Amniotic stem cell (primary cell): ENCODE data around the gene ATL2.
"Not testable (repeated sequence)": the region's sequence is repeated elsewhere in the genome, so short reads cannot be mapped to it uniquely, and the experiment has no call there.

Experiments
- DNase-seq: peaks from one replicate; lab custom pipeline; 2025; lab: John Stamatoyannopoulos, UW

Gene ATL2

DNA sequence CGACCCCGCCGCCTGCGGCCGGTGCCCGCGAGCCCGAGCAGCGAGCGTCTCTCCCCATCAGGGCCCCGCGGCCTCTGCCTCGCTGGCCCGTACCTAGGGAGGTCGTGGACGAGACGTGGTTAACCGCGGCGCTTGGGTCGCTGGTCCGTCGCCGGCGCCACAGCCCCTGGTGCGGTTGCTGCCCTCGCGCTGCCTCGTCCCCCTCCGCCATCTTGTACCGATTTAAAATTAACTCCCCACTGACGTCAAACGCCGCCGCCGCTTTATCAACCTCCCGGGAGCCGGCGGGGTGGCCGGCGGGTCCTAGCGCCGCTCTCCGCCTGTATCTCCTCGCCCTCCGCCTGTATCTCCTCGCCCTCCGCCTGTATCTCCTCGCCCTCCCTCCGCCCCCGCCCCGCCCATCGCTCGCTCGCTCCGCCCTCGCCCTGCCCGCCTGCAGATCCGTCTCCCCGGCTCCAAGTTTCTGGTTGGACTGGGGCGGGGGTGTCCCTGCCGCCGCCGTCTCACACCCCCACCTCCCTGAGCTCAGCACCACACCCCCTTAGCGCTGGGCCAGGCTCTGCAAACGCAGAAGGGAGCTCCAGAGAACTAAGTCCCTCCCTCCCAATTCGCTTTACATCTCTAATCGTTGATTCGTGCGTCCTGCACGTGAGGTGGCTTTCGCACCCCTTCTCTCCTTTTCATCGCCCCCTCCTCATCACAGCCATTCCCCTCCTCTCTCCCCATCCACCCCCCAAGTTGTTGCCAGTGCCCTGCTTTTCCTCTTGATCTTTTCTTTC lies at the start of gene ATL2:
ATL2 (minus strand) TSS at position 224 of the 779 bp plus-strand sequence; CDS start at position 211, 13 bp downstream.
- DNase-seq = peak; percentile 93

DNA sequence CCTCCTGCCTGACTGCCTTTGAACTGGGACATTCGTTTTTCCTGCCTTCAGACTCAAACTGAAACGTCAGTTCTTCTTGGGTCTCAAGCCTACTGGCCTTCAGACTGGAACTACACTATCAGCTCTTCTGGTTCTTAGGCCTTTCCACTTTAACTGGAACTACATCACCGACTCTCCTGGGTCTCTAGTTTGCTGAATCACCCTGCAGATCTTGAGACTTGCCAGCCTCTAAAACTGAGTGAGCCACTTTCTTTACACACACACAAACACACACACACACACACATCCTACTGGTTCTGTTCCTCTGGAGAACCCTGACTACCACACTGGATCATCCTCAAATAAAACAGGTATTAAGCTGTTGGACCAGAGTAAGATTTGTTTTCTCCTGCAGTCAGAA lies 46.7 kb upstream of the ATL2 start:
- no peak for DNase-seq

DNA sequence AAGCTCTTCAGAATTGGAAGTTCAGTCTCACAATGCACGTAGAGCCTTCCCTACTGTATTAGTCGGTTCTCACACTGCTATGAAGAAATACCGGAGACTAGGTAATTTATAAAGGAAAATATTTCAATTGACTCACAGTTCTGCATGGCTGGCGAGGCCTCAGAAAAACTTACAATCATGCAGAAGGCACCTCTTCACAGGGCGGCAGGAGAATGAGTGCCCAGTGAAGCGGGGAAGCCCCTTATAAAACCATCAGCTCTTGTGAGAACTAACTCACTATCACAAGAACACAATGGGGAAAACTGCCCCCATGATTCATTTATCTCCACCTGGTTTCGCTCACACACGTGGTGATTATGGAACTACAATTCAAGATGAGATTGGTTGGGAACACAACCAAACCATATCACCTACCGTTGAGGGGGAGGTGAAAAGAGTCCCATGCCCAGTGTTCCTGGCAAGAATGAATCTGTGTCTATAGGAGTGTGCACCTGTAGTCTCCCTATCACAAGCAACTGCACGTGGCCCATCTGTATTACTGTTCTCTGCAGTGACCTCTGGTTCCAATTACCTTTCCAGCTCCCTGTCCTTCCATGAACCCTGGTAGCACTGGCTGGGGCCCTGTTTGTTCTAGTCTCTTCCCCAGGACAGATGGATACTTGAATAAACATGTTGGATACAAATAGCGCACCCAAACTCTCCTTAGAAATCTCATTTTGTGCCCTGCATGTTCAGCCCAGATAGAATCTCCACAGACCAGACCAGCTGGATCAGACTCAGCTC lies 44.4 kb upstream of the ATL2 start:
- no peak for DNase-seq

DNA sequence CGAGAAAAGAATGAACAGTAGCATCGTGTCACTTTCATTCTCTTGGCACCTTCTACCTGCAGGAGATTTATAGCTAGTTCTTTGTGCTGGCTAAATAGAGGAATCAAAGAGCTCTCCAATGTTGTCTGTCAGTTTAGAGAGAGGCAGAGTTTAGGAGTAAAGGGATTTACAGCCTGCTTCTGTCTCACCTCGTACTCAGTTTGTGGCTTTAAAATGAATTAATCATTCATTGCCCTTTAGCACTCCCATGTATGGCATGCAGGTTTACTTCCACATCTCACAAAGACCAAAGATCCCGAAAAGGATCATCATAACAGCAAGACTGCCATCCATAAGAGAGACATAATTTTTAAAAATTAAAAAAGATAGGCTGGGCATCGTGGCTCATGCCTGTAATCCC lies 42.4 kb upstream of the ATL2 start:
- DNase-seq = no peak

DNA sequence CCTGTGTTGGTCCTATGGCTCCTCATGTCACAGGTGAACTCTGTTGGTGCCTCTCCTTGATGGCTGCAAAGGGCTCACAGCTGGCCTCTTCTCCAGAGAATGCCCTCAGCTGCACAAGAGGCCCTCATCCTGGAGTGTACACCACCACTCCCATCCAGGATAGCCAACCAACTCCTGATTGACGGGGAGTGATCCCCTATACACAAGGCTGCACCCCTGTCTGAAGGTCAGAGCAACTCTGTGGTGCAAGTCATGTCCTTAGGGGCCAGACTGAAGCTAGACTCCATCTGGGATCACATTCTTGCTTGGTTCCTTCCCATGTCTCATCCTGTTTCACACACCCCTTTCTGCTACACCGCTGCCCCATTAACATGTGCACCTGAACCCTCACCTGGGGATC lies 41.7 kb upstream of the ATL2 start:
- DNase-seq = no peak

DNA sequence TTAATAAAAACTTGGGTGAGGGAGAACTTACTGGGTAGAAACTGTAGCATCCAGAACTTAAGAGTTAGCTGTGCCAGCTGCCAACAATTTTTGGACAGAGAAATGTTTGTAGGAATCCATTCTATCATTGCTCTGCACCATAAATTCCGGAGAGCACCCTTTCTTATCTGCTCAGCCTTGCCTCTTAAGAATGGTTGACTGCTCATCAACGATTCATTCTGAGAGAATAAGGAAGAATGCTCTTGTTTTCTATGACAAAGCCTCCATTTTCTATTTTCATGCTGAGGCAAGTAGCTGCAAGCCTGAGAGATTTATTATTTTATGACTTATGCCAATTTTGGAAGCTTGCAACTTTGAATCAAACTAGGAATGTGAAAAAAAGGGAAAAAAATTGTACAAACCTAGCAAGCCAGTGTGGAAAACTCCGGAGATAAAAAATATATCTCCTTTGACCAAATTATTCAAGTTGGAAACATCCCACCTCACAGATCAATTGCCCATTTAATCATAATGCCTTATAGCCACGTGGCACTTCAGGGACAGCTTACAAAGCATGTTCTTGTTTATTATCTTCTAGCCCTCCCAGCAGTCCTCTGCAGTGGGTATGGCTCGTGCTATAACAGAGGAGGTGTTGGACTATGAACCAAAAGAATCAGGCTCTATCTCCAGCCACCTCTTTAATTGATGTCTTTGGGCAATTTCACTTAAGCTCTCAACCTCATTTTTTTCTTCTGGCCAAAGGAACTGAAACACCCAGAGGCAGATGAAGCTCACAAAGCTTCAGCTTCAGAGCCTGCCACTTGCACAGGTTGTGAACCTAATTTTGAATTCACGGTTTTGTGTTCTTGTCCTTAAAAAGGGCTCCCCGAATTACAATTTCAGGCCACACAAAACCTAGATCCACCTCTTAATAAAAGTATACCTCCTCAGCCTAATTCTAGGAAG lies 40.9 kb upstream of the ATL2 start:
- DNase-seq = no peak

DNA sequence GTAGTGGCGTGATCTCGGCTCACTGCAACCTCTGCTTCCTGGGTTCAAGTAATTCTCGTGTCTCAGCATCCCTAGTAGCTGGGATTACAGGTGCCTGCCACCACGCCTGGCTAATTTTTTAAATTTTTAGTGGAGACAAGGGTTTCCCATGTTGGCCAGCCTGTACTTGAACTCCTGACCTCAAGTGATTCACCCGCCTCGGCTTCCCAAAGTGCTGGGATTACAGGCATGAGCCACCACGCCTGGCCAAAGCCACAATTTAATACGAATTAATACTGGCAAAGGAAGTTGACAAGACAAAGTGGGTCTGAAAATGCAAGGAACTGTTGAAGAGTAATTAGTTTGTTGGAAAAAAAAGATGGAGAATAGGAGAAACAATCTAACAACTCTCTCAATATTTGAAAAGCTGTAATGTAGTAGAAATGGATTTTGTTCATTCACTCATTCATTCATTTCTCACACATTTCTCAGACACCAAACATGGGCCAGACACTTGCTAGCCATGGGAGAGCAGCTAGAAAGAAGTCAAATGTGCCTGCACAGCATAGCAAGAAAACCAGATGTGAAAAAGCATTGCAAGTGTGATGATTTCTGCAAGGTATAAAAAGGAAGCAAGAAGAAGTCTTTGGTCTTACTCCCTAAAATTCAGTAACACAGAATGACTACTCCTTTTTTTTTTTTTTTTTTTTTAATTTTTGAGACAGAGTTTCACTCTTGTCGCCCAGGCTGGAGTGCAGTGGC lies 39.4 kb upstream of the ATL2 start:
- DNase-seq = no peak

DNA sequence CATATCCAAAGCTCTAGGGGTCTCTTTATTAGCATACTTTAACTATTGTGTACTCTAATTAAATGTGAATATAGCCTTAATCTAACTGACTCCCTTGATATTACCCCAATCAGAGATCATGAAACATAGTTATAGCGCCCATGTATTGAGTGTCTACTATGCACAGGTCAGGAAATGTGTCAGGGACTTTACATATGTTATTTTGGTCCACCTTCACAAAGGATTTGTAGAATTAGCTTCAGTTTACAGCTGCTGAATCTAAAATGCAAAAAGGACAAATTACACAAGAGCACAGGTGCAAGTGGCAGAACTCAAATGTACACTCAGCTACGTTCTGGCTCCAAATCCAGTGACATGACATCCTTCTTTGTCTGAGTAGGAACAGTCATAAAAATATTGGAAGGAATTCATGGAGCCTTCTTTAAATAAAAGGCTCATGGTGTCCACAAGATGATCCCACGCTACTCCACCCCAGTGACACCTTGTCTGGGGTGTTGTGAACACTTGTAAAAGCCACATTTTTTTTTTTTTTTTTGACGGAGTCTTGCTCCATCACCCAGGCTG lies 38.7 kb upstream of the ATL2 start:
- no peak for DNase-seq

DNA sequence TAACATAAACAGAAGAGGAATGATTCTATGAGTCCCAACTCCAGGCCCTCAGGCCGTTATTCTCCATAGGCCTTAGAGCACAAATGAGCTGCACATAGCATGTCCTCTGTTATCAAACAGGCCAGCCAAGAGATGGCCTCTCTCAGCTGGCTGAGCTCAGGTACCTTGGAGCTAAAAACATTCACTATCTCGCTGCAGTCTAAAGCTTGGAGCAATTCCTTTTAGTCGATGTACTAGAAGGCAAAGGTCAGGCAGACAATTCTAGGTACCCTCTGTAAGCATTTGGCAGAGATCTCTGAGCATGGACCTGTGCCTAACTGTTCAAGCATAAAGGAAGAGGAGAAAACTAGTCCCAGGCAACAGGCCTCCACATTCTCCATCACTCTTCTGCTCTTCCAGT lies 38.0 kb upstream of the ATL2 start:
- no peak for DNase-seq

DNA sequence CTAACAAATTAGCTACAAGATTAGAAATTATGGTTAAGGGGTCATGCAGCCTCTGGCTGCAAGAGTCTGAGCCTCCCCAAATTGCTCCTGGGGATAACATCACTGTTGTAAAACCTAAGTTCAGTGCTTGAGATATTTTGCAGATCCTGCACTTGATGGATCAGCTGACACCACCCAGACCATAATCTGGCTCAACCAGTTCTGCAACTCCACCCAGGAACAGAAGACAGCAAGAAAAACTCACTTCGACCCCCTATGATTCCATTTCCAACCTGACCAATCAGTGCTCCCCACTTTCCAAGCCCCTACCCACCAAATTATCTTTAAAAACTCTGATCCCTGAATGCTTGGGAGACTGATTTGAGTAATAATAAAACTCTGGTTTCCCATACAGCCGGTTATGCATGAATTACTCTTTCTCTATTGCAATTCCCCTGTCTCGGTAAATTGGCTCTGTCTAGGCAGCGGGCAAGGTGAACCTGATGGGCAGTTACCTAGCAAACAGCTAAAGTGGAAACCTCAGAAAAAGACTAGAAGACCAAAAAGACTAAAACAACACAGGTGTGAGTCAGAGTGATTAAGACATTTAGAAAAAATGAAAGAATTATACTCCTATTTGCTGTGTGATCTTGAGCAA lies 35.3 kb upstream of the ATL2 start:
- DNase-seq = not testable (repeated sequence)

DNA sequence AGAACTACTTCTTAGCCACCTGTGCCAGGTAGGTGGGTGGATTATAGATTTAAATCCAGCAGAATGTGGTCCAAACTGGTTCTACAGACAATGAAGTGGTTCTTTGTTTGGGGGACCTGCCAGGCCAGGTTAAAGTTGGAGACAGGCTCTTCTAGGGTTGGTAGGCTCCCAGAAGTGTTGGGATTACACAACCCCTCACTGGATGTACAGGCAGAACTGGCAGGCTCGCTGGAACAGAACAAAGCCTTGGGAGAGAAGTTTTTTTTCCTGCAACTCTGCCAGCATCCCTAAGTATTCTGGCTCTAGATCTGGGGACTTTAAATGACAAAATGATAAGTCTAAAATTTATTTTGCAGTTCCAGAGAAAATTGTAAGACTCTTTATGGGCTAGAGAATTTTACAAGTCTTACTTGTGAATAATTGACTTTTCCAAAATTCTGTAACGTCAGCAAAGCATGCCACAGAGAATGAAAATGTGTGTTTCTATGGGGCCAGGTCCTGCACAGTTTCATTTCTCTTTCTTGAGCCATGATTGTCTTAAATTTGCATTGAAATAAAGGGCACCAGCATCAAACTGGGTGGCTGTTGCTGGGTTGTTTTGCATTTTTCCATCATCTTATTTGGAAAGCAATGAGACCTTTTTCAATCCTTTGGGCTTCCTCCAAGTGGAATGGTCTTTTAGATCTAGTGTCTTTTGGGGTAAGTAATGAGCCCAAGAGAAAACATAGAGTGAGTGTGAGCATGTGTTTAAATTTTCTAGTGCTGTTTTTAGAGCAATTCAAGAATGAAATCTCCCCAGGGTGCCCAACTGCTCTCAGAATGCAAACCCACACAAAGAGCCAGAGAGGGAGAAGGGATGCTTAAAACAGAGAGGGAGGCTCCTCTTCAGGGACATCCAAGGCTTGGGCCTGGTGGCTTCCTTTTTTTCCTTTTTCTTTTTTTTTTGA lies 32.4 kb upstream of the ATL2 start:
- no peak for DNase-seq

DNA sequence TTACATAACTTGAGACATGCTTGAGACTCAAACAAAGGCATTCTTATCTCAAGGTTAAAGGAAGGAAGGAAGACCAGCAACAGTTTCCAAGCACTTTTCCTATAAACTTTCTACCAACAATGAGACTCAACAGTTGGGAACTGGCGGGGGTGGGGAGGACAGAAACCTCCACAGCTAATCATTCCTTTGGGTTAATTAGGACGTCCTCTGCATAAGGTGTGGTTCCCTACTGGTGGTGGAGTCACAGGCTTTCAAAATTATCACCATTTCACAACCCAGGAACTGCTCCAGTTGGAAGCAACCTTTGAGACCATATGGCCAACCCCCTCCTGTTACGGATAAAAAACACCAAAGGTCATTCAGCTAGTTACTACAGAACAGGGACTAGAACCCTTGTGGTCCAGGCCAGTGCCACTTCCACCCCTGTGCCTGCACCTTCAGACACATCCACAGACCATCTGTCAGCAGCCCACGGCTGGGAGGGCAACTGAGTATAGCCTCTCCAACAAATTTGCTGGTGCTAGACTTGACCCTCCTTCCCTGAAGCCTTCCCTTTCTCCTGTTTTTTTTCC lies 30.1 kb upstream of the ATL2 start:
- DNase-seq = no peak

DNA sequence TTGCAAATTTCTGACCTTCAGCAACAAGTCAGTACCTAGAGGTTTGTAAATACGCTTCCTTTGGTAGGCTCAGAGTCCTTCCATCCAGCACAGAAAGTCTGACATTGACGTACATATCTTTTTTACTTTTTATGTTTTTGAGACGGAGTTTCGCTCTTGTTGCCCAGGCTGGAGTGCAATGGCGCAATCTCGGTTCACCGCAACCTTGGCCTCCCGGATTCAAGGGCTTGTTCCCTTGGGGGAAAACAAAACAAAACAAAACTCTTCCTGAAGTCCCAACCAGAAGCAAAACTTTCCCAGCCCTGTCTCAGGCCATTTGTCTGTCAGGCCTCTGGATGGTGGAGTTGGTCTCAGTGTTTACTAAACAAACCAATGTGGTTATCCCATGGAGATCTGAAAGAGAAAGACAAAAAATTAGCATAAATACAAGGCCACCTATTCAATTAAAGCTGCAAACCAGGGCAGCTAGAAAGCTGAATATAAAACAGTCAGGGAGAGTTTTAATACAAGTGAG lies 29.6 kb upstream of the ATL2 start:
- DNase-seq = no peak

DNA sequence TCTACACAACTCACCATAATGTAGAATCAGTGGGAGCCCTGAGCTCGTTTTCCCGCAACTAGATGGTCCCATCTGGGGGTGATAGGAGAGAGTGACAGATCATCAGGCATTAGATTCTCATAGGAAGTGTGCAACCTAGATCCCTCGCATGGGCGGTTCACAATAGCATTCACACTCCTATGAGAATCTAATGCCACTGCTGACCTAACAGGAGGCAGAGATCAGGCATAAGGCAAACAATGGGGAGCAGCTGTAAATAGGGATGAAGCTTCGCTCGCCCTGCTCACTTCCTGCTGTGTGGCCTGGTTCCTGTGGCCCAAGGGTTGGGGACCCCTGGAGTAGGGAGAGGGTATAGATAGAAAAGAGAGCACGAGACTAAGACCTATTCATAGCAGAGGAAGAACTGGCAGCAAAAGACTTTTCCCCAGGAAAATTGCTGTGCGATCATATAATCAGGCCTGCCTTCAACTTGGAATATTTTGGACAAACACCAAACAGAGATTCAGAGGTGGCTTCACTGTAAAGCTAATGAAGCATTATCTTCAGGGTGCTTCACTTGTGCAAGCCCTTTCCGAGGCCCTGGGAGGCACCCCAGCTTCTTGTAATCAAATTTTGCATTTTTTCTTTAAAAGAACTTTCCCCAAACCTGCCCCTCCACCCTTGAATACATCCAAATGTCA lies 29.0 kb upstream of the ATL2 start:
- no peak for DNase-seq

DNA sequence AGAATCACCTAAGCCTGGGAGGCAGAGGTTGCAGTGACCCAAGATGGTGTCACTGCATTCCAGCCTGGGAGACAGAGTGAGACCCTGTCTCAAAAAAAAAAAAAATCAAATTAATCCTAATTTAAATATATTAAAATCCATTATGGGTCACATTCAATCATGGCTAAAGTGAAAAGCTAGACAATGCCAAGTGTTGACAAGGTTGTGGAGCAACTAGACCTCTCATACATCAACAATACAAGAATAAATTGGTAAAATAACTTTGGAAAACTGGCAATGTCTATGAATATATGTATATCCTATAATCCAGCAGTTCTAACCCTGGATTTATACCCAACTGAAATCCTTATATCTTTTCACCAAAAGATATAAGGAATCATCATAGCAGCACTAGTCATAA lies 23.4 kb upstream of the ATL2 start:
- DNase-seq = no peak

DNA sequence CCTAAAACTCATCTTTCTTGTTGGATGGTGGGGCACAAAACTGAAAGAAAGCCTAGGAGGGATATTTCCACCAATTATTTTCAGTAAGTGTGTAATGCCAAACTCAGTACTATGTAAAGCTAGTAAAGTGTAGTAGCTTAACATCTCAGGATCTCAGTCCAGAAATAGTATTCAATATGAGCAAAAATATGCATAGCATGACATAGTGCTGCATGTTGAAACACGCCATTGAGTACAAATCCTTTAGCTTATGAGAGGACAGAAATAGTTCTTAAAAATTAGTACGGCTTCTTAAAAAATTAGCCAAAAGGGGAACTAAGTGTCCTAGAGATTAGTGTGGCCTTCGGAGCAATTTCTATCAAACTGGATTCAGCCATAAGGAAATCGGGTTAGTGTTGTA lies 21.7 kb upstream of the ATL2 start:
- DNase-seq = no peak

DNA sequence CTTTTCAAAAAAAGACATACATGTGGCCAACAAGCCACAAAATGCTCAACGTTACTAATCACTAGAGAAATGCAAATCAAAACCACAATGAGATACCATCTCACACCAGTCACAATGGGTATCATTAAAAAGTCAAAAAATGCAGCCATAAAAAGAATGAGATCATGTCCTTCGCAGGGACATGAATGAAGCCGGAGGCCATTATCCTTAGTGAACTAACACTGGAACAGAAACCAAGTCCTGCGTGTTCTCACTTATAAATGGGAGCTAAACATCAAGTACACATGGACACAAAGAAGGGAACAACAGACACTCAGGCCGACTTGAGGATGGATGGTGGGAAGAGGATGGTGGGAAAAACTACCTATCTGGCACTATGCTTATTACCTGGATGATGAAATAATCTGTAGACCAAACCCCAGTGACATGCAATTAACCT lies 17.8 kb upstream of the ATL2 start:
- DNase-seq = no peak

DNA sequence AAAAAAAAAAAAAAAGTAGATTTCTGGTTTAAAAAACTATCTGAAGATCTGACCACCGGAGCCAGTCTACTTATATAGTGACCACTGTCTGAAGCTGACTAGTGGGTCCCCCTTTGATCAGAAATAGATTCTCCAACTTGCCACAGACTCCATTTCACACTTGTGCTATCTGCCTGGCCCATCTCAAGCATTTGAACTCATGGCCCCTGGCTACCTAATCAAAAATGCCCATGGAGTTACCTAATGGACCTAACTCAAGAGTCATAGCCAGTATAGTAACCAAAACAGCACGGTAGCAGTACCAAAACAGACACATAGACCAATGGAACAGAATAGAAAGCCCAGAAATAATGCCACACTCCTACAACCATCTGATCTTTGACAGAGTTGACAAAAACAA lies 17.0 kb upstream of the ATL2 start:
- no peak for DNase-seq
